ENCODE data around the gene MAPKAPK2. TPM values are rescaled to one million over a fixed set of nuclear protein-coding genes. Genes with fewer than 3 reads are reported as not detected.

Gene MAPKAPK2
- total RNA-seq, 1 donor from 2014 or later, result 35.3 TPM

DNA sequence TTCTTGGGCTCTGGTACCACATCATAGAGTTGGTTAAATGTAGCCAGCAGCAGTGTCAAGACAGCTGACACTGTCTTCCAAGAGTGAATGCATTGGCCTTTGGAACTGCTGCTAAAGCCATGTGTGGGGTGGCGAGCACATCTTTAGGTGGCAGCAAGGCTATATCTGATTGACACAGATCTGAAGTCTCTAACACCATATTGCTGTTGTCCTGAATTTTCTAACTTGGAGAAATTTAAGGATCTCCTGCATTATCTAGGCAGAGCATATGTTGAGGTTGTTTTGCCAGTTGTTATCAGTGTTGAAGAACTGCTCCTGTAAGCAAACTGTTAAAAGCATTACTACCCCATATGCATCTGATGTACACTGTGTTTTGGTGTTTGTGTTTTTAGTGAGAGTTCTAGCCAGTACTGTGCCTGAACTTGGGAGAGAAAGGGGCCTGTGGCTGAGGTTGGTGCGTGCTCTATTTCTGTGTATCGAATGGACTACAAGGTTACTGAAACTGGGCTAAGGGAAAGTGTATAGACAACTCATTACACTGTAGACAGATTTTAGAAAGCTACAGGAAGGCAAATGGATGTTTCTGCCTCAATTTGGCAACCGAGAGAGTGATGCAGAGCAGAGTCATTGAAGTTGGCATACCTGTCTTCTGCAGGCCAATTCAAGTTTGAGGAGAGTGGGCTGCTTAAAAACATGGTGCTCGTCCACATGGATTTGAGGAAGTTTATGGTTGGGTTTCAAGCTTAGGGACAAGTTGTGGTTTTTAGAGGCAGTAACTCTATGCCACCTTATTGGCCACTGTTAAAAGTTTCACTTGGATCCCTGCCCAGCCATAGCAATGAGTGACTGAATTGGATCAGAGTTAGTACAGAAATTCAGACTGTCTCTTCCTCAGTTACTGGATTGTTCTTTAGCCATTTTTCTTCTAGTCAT, 32.5 kb upstream of the MAPKAPK2 start:
- H3K4me3 ChIP-seq, result no peak overlapping the region
- intact Hi-C loops (cut with DNase I), result no loop called here
- no peaks in the 10 kb centered on the region for H3K9me3 ChIP-seq
- no peak for TF ChIP-seq CTCF (IDR thresholded peaks at IDR 0.05)
- DNase-seq (ENCODE audit: low spot score in 2 of 2), result no peak
- H3K4me1 ChIP-seq, result no peaks in the 10 kb centered on the region
- no peaks in the 10 kb centered on the region for H3K27me3 ChIP-seq
- H3K27ac ChIP-seq, result no peak overlapping the region
- H3K36me3 ChIP-seq, result peaks cover 8 to 16% of the 10 kb centered on the region in 2 donors

DNA sequence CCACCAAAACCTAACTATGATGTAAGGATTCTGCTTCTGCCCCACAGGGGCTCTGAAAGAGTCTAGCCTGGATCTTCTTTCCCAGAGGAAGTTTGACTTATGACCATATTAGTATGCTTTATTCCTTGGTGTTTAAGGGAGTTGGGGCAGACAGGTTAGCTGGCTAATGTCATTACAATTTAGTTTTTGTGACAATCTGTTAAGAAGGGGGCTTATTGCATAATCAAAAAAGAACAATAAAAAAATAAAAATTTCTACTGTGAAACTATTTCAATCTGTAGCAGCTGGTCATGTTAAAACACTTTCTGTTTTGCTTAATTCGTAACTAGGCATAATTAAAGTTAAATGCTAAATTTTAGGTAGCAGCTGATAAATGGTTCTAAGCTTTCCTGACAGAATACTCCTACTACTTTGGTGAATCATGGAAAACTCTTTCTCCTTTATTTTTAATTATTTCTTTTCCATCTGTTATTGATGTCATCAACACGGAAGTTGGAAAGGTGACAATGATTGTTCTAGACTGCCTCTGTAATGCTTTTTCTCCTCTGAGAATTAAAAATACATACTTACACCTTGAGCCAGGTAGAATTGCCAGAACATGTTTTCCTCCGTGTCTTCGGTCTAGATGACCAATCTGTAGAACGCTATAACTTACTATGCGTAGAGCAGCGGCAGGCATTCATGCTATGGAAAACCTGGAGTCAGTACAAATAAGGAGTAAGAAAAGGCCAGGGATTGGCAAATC, 30.8 kb upstream of the MAPKAPK2 start:
- H3K36me3 ChIP-seq, result no peaks in the 10 kb centered on the region
- no peak overlapping the region for H3K4me3 ChIP-seq
- no peaks in the 10 kb centered on the region for H3K4me1 ChIP-seq
- H3K9me3 ChIP-seq, result no peaks in the 10 kb centered on the region
- no peak for DNase-seq (ENCODE audit: low spot score in 2 of 2)
- intact Hi-C loops (cut with DNase I), result no loop called here
- H3K27me3 ChIP-seq, result no peaks in the 10 kb centered on the region
- TF ChIP-seq CTCF (IDR thresholded peaks at IDR 0.05), result no peak
- no peak overlapping the region for H3K27ac ChIP-seq

- no peaks in the 10 kb centered on the region for H3K9me3 ChIP-seq
- DNase-seq (ENCODE audit: low spot score in 2 of 2), result no peak
- no peak overlapping the region for H3K27ac ChIP-seq
- TF ChIP-seq CTCF (IDR thresholded peaks at IDR 0.05), result no peak
- no peaks in the 10 kb centered on the region for H3K36me3 ChIP-seq
- no peaks in the 10 kb centered on the region for H3K4me1 ChIP-seq
- H3K4me3 ChIP-seq, result no peak overlapping the region
- intact Hi-C loops (cut with DNase I), result loop anchor here (5.0 kb wide), 1 partner anchor 152 kb away; no protein-coding TSS in a partner anchor
- no peaks in the 10 kb centered on the region for H3K27me3 ChIP-seq
Observed at GRCh38 chr1:206654828-206655227, 29.9 kb upstream of the MAPKAPK2 start.

- intact Hi-C loops (cut with DNase I), result loop anchor here (5.0 kb wide), 1 partner anchor 152 kb away; no protein-coding TSS in a partner anchor
- H3K4me3 ChIP-seq, result no peak overlapping the region
- H3K27me3 ChIP-seq, result no peaks in the 10 kb centered on the region
- no peak for TF ChIP-seq CTCF (IDR thresholded peaks at IDR 0.05)
- H3K4me1 ChIP-seq, result no peaks in the 10 kb centered on the region
- no peak for DNase-seq (ENCODE audit: low spot score in 2 of 2)
- no peaks in the 10 kb centered on the region for H3K36me3 ChIP-seq
- no peaks in the 10 kb centered on the region for H3K9me3 ChIP-seq
- no peak overlapping the region for H3K27ac ChIP-seq
Observed at GRCh38 chr1:206655471-206655882, 29.2 kb upstream of the MAPKAPK2 start.

DNA sequence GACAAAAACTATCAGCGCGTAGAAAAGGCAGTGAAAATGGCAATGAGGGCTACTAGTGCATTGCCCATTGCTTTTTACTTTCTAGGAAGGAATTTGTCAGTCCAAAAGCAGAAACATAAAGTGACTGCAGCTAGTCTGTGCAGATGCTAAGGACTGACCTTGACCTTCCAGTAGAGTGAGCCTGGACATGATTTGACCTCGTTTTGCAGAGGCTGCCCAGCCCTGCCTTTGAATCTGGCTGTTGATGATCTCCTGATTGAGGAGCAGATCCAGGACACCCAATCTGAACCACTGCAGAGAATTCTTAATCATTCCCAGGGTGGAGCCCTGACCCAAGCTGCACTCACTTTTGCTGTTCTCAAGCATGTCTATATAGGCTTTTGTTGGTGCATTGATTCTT, 27.8 kb upstream of the MAPKAPK2 start:
- no peak for DNase-seq (ENCODE audit: low spot score in 2 of 2)
- no peak overlapping the region for H3K27ac ChIP-seq
- TF ChIP-seq CTCF (IDR thresholded peaks at IDR 0.05), result no peak
- H3K4me1 ChIP-seq, result no peaks in the 10 kb centered on the region
- H3K9me3 ChIP-seq, result no peaks in the 10 kb centered on the region
- intact Hi-C loops (cut with DNase I), result loop anchor here (5.0 kb wide), 1 partner anchor 150 kb away; no protein-coding TSS in a partner anchor
- no peaks in the 10 kb centered on the region for H3K27me3 ChIP-seq
- no peaks in the 10 kb centered on the region for H3K36me3 ChIP-seq
- H3K4me3 ChIP-seq, result no peak overlapping the region
